ENCODE results near the gene CACNA1G. TPM values are rescaled to one million over a fixed set of nuclear protein-coding genes. Genes with fewer than 3 reads are reported as not detected.

Gene CACNA1G
- total and polyA plus RNA-seq, 2 donors (not counting 3 experiments of a cell fraction or from before 2014, with no cell fraction given): not detected

DNA sequence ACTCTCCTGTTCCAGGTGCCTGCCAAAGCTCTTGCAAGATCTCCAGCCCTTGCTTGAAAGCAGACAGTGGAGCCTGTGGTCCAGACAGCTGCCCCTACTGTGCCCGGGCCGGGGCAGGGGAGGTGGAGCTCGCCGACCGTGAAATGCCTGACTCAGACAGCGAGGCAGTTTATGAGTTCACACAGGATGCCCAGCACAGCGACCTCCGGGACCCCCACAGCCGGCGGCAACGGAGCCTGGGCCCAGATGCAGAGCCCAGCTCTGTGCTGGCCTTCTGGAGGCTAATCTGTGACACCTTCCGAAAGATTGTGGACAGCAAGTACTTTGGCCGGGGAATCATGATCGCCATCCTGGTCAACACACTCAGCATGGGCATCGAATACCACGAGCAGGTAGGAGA is 17.7 kb downstream of the CACNA1G start:
- peaks cover 0 to 6% of the 10 kb centered on the region in 2 experiments for H3K27me3 ChIP-seq (ENCODE audit: control insufficient read depth in 2 of 2, insufficient read depth in 2 of 2, low read length in 2 of 2)
- H3K4me3 ChIP-seq (replicated peaks in 1 of 3; ENCODE audit: insufficient read depth in 1 of 3, low read depth in 1 of 3, low read length in 3 of 3): no peak overlapping the region
- no peaks in the 10 kb centered on the region for H3K4me1 ChIP-seq (ENCODE audit: control insufficient read depth, extremely low read depth, insufficient read depth, low read length)
- no peaks in the 10 kb centered on the region for H3K9me3 ChIP-seq (replicated peaks; ENCODE audit: control insufficient read depth, insufficient read depth, low read length)
- no peak overlapping the region for H3K4me2 ChIP-seq (ENCODE audit: insufficient read depth, low read length)
- DNase-seq (ENCODE audit: low read depth, low spot score) (no peak), FAIRE-seq (no peak)
- no peaks in the 10 kb centered on the region for H3K9me1 ChIP-seq (replicated peaks; ENCODE audit: control insufficient read depth, extremely low read depth, insufficient read depth, low read length)
- H3K79me2 ChIP-seq (ENCODE audit: control insufficient read depth, insufficient read depth, low read length): no peaks in the 10 kb centered on the region
- no peak overlapping the region for H3K27ac ChIP-seq (ENCODE audit: insufficient read depth, low read depth, low read length)
- no peak overlapping the region for H3K9ac ChIP-seq (replicated peaks; ENCODE audit: extremely low read depth, insufficient read depth, low read length)
- ChIA-PET POLR2A (no interaction called here), CTCF (no interaction called here)
- TF ChIP-seq JUN (IDR thresholded peaks at IDR 0.05; ENCODE audit: borderline replicate concordance, insufficient read depth, insufficient read length, low read depth) (no peak), MYC (IDR thresholded peaks at IDR 0.05; ENCODE audit: low read depth, low read length) (no peak), POLR2A (IDR thresholded peaks at IDR 0.05; ENCODE audit: low read depth, low read length) (no peak), EZH2 (IDR thresholded peaks at IDR 0.05; ENCODE audit: borderline replicate concordance, low read depth, low read length, severe bottlenecking) (no peak), FOS (IDR thresholded peaks at IDR 0.05; ENCODE audit: borderline replicate concordance, insufficient read depth, low read length) (no peak), GATA2 (IDR thresholded peaks at IDR 0.05; ENCODE audit: insufficient read depth, insufficient read length, low read depth, low read length) (no peak), POLR2AphosphoS5 (IDR thresholded peaks at IDR 0.05; ENCODE audit: insufficient read depth, low read depth, low read length) (no peak)
- TF ChIP-seq, protein P1, sequence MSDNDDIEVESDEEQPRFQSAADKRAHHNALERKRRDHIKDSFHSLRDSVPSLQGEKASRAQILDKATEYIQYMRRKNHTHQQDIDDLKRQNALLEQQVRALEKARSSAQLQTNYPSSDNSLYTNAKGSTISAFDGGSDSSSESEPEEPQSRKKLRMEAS (IDR thresholded peaks at IDR 0.05; ENCODE audit: insufficient read depth, insufficient read length): no peak
- TF ChIP-seq, protein P2, sequence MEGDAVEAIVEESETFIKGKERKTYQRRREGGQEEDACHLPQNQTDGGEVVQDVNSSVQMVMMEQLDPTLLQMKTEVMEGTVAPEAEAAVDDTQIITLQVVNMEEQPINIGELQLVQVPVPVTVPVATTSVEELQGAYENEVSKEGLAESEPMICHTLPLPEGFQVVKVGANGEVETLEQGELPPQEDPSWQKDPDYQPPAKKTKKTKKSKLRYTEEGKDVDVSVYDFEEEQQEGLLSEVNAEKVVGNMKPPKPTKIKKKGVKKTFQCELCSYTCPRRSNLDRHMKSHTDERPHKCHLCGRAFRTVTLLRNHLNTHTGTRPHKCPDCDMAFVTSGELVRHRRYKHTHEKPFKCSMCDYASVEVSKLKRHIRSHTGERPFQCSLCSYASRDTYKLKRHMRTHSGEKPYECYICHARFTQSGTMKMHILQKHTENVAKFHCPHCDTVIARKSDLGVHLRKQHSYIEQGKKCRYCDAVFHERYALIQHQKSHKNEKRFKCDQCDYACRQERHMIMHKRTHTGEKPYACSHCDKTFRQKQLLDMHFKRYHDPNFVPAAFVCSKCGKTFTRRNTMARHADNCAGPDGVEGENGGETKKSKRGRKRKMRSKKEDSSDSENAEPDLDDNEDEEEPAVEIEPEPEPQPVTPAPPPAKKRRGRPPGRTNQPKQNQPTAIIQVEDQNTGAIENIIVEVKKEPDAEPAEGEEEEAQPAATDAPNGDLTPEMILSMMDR (IDR thresholded peaks at IDR 0.05; ENCODE audit: extremely low read depth in 1 of 2, insufficient read depth in 1 of 2, low read depth in 1 of 2, low read length in 2 of 2): no peak
- no peaks in the 10 kb centered on the region for H3K36me3 ChIP-seq (ENCODE audit: control insufficient read depth in 2 of 2, extremely low read depth in 1 of 2, insufficient read depth in 2 of 2, low read length in 2 of 2)
- no peaks in the 10 kb centered on the region for H4K20me1 ChIP-seq (replicated peaks; ENCODE audit: control insufficient read depth, extremely low read depth, insufficient read depth, low read length)
- intact Hi-C loops (cut with micrococcal nuclease): no loop called here
- BruUV-seq (replicated peaks): no TSS peak
- dilution Hi-C loops (cut with MboI; ENCODE audit: extremely low pct_ligation_motif_present, low sequenced_read_pairs): no loop called here
- no peak overlapping the region for H2AFZ ChIP-seq (ENCODE audit: low read depth, low read length)

Data from endothelial cell of umbilical vein (primary cell).